ENCODE data around the gene TOGARAM2. TPM values are rescaled to one million over a fixed set of nuclear protein-coding genes. Genes with fewer than 3 reads are reported as not detected.

Gene TOGARAM2
- total RNA-seq: under 0.01 TPM in 1 of 2 replicates, not detected in the other

DNA sequence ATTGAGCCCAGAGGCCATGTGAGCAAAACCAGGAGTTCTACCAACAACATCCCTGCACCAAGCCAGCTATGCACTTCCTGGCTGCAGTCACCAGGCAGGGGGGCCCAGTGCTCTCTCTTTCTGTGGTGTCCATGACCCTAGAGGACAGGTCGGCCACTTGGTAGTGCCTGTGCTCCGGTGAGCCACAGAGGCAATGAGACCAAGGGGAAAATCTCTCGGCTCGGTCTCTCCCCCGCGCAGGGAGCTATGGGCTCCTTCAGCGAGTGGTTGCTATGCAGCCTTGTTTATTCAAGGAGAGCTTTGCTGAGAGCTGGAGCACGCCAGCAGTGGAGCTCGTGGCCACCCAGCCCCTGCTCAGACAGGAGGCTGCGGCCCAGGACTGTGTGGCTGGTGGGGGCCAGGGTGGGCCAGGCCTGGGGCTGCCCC lies at the start of gene TOGARAM2:
TSS of gene TOGARAM2 (plus strand) at position 283 of the 426 bp plus-strand sequence. CDS start 13,537 bp downstream, outside the sequence.

DNA sequence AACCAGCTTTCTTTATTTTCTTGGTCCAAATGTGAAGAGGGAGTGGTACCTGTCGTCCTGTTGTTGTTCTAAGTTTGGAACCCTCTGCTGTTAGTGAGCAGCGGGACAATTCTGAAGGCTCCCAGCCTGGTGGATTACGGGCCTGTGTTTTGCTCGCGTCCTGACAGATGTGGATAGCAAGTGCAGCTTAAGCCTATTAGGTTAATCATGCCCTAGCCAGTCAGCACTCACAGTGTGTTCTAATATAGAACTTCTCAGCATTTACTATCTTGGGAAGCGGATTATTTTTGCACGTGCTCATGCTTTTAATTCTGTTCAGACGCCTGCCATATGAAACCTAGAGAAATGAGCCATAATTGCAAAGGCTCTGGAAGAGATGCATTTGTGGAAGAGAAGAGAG lies 93.3 kb downstream of the TOGARAM2 start, which contains the start of gene PCARE:
TSS of gene PCARE (minus strand) at position 113 of the 400 bp plus-strand sequence. CDS start 262 bp downstream, outside the sequence.

Other genes starting within 250 kb of the TOGARAM2 start
- 124 and 128 TPM in 2 replicates for gene PPP1CB, start 229.5 kb upstream of the TOGARAM2 start, total RNA-seq
- 0.33 and 0.52 TPM in 2 replicates for gene SPDYA, start 170.5 kb upstream of the TOGARAM2 start, total RNA-seq
- 9.4 and 10.0 TPM in 2 replicates for gene TRMT61B, start 111.0 kb upstream of the TOGARAM2 start, total RNA-seq
- 35.1 and 54.6 TPM in 2 replicates for gene WDR43, start 86.6 kb upstream of the TOGARAM2 start, total RNA-seq
- not detected in 2 replicates for gene PCARE, start 93.2 kb downstream of the TOGARAM2 start, total RNA-seq
- 5.4 and 5.9 TPM in 2 replicates for gene CLIP4, start 134.1 kb downstream of the TOGARAM2 start, total RNA-seq